NCI-H2196 (cell line): ENCODE measurements around the gene TLDC2.
"Not testable (repeated sequence)": the region's sequence is repeated elsewhere in the genome, so short reads cannot be mapped to it uniquely, and the experiment has no call there.

Source experiments
- DNase-seq: peaks from one replicate; lab custom pipeline; 2025; ENCODE audit not compliant: unreplicated experiment; lab: John Stamatoyannopoulos, UW

TLDC2 gene

DNA sequence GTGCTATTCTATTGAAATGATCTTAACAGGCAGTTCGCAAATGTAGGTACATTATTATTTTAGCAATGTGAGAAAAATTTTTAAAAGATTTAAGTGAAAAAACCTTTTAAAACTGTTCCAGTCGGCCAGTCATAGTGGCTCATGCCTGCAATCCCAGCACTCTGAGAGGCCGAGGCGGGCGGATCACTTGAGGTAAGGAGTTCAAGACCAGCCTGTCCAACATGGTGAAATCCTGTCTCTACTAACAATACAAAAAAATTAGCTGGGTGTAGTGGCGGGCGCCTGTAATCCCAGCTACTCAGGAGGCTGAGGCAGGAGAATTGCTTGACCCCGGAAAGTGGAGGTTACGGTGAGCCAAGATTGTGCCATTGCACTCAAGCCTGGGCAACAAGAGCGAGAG, 29.6 kb downstream of the TLDC2 start:
- DNase-seq, result not testable (repeated sequence)

DNA sequence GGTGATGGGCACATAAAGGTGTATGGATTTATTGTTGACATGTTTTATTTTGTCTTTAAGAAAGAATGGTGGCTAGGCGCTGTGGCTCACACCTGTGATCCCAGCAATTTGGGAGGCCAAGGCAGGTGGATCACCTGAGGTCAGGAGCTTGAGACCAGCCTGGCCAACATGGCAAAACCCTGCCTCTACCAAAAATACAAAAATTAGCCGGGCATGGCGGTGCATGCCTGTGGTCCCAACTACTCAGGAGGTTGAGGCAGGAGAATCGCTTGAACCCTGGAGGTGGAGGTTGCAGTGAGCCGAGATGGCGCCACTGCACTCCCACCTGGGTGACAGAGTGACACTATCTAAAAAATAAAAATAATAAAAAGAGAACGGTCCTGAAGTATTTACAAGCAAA, 30.1 kb downstream of the TLDC2 start:
- DNase-seq, result not testable (repeated sequence)

DNA sequence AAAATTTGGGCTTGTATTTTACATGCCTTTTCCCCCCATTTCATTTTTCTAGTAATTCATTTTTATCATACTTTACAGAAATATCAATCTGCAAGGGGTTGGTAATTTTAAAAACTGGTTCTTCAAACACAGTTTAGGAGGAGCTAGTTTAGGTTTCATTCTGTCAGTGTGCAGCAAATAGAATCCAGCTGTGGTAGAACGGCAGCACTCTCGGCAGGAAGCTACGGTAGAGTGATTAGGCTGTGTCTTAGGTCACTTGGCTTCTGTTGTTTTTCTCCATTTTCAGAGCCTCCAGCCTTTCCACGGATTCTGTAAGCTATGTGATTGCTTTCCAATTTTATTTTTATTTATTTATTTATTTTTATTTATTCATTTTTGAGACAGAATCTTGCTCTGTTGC, 32.7 kb downstream of the TLDC2 start:
- no peak for DNase-seq

DNA sequence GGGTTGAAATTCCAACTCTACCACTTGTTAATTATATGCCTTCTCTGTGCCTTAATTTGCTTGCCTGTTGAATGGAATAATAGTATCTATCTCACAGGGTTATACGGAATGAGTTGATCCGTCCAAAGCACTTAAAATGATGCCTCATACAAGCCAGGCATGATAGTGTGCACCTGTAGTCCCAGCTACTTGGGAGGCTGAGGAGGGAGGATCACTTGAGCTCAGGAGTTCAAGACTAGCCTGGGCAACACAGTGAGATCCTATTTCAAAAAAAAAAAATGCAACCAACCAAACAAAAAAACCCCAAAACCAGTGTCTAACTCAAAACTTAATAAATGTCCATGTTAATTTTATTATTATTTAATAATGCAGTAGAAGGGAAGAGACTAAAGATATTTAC, 40.3 kb downstream of the TLDC2 start:
- no peak for DNase-seq

DNA sequence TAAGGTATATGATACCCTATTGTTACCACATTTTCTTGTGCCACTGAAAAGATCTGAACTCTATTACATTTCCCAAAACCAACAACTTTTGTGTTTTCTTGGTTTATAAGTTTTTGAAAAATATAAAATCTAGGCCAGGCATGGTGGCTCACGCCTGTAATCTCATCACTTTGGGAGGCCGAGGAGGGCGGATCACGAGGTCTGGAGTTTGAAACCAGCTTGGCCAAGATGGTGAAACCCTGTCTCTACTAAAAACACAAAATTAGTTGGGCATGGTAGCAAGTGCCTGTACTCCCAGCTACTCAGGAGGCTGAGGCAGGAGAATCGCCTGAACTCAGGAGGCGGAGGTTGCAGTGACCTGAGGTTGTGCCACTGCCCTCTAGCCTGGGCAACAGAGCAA, 41.3 kb downstream of the TLDC2 start:
- DNase-seq, result no peak

DNA sequence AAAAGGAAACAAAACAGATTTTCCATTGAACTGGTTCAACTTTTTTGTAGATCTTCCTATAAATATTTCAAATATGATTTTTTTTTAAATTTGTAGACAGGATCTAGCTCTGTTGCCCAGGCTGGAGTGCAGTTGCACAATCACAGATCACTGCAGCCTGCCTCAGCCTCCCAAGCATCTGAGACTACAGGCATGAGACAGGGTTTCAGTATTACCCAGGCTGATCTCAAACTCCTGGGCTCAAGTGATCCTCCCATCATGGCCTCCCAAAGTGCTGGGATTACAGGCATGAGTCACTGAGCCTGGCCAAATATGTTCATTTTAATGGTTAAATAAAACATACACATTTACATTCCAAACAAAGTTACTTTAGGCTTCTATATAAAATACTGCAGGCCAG, 42.0 kb downstream of the TLDC2 start:
- no peak for DNase-seq

DNA sequence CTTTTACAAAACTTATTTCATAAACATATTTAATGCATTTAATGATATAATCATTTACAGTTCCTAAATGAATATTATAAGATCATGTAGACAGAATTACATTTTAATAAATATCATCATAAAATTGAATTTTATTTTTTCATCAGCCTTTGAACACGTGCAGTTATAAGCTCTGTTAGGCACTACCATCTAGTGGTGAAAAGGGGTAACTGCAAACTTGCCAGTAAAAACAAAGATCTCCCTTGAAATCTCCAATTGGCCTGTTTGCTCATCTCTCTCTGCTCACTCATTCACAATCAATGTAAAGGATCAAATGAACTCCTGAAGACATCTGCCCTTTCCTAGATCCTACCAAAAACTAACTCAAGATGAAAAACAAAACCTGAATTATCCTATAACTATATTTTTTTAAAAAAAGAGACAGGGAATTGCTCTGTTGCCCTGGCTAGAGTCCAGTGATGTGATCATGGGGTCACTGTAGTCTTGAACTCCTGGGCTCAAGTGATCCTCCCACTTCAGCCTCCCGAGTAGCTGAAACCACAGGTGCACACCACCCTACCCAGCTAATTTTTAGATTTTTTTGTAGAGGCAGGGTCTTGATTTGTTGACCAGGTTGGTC, 43.9 kb downstream of the TLDC2 start:
- DNase-seq, result peak; percentile 52

DNA sequence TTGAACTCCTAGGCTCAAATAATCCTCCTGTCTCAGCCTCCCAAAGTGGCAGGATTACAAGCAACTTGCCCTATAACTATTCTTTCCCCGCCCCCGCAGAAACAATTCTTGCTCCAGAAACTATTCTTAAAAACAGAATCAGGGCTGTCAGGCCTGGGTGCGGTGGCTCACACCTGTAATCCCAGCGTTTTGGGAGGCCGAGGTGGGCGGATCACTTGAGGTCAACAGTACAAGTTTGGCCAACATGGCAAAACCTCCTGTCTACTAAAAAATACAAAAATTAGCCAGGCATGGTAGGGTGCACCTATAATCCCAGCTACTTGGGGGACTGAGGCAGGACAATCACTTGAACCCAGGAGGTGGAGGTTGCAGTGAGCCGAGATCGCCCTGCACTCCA, 44.4 kb downstream of the TLDC2 start:
- no peak for DNase-seq

DNA sequence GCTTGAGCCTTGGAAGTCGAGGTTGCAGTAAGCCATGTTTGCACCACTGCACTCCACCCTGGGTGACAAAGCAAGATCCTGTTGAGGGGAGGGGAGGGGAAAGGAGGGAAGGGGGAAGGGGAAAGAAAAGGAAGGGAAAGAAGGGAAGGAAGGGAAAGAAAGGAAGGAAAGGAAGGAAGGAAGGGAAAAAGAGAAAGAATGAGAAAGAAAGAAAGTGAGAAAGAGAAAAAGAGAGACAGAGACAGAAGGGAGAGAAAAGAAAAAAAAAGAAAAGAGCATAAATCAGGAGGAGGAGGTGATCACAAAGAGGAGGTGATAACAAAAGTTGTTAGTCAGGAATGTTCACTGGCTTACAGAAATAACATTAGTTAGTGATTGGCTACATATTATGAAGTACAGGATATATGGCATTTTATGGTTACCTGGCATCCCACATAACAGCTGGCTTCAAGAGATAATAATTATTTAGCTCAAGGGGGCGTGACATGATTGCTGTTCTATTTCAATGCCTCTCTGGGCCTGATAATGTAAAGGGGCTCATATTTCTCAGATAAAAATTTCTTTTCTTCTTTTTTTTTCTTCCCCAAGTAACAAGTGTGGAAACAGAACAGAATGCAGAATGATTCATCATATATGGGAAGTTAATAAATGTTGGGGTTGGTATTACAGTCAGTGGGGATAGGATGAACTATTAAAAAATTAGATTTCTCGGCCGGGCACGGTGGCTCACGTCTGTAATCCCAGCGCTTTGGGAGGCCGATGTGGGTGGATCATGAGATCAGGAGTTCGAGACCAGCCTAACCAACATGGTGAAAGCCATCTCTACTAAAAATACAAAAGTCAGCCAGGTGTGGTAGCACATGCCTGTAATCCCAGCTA, 48.5 kb downstream of the TLDC2 start:
- DNase-seq, result no peak

DNA sequence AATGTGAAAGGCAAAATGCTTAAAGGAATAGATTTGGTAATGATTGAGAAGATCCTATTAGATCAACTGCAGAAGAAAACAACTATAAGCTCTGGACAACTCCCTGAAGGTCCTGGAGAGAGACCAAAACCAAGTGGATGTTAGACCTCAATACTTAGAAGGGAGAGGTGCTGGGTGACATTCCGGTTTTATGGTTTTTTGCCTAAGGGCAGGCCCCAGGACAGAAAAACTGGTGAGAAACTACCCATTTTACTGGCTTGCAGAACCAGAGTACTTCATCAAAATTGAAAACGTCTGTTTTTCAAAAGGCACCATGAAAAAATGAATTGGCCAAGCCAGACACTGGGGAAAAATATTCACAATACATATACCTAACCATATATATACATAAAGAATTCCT, 49.3 kb downstream of the TLDC2 start:
- no peak for DNase-seq

DNA sequence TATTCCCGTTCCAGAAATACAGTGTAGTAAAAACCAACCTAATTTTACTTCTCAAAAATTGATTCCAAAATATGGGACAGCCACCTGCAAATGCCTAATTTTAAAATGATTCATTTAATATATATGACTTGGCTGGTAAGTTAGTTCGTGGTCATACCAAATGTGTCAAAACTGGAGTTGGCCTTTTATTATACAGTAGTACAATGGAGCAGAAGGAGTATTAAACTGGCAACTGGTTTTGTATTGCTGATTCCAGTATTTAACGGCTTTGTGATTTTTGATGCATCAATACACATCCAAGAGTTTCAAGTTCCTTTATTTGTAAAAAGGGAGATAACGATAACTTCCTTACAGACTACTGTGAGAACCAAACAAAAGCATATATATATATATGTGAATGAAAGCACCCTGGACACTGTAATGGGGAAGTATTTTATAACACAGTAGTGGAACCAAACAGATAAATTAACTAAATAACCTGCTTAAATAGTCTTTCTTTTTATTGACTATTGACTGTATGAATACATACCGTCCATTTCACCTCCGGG, 50.8 kb downstream of the TLDC2 start:
- no peak for DNase-seq

DNA sequence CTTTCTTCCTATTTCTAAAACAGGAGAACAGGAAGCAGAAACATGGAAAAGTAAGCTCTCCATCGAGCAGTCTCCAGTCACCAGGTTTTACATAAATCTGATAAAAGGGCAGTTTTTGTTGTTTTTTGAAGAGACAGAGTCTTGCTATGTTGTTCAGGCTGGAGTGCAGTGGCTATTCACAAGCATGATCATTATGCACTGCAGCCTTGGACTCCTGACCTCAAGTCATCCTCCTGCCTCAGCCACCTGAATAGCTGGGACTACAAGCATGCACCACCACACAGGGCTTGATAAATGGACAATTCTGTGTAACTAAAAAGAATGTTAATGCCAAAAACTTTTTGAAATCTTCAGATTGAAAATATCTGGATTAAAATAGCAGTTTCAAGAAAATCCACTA, 51.8 kb downstream of the TLDC2 start:
- DNase-seq, result no peak

DNA sequence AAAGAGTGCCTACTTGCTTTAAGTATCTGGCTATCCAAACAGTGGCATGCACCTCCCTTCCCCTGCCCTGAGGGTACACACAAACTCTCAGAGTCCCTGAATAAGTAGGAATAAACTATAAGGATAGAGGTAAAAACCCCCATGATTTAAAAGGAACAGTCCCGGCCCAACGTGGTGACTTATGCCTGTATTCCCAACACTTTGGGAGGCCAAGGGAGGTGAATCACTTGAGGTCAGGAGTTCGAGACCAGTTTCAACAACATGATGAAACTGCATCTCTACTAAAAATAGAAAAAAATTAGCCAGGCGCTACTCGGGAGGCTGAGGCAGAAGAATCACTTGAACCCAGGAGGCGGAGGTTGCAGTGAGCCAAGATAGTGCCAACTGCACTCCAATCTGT, 53.4 kb downstream of the TLDC2 start:
- DNase-seq, result no peak

DNA sequence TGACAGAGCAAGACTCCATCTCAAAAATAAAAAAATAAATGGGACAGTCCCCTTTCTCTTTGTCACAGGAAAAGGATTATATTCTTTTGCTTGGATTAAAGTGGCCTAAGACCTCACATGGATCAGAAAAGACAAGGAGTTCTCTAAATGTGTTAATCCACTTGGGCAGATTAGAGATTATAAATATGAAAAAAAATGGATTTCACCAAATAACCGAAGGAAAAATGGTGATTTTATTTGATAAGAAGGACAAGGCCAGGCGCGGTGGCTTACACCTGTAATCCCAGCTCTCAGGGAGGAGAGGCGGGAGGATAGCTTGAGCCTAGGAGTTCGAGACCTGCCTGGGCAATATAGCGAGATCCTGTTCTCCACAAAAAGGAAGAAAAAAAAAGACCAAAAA, 53.8 kb downstream of the TLDC2 start:
- no peak for DNase-seq

DNA sequence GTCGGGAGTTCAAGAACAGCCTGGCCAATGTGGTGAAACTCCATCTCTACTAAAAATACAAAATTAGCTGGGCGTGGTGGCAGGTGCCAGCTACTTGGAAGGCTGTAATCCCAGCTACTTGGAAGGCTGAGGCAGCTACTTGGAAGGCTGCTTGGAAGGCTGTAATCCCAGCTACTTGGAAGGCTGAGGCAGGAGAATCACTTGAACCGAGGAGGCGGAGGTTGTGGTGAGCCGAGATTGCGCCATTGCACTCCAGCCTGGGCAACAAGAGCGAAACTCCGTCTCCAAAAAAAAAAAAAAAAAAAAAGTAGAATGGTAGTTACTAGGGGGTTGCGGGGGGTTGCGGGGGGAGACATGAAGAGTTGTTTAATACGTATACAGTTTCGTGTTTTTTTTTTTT, 56.1 kb downstream of the TLDC2 start:
- not testable (repeated sequence) for DNase-seq

DNA sequence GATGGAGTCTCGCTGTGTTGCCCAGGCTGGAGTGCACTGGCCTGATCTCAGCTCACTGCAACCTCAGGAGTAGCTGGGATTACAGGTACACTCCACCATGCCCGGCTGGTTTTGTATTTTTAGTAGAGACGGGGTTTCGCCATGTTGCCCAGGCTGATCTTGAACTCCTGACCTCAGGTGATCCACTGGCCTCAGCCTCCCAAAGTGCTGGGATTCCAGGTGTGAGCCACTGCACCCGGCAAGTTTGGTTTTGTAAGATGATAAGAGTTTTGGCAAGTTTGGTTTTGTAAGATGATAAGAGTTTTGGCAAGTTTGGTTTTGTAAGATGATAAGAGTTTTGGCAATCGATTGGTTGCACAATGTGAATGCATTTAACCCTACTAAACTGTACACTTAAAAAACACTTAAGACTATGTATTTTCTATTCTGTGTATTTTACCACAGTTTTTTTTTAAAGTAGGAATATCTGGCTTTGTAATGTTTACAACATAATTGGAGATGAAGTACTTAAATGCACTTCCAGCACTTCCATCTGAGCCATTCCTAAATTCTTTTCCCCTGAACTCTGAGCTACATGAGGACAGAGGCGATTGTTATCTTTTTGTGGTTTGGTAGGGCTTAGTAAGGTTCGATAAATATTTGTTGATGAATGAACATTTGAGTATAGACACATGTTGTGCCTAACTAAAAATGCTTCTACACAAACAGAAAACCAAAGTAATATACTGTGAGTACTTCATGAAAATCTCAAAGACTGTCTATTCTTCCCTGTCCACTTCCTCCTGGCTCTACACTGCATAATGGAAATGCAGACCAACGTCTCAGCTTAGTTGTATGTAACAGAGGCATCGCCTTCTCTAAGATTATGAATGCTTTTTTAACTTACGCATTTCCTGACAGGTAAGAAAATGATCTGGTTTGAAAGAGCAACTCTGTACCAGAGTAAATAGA, 56.8 kb downstream of the TLDC2 start:
- no peak for DNase-seq

DNA sequence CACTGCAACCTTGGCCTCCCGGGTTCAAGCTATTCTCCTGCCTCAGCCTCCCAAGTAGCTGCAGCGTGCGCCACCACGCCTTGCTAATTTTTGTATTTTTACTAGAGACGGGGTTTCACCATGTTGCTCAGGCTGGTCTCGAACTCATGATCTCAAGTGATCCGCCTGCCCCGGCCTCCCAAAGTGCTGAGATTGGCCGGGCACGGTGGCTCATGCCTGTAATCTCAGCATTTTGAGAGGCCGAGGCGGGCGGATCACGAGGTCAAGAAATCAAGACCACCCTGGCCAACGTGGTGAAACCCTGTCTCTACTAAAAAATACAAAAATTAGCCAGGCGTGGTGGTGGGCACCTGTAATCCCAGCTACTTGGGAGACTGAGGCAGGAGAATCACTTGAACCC, 57.6 kb downstream of the TLDC2 start:
- DNase-seq, result not testable (repeated sequence)

DNA sequence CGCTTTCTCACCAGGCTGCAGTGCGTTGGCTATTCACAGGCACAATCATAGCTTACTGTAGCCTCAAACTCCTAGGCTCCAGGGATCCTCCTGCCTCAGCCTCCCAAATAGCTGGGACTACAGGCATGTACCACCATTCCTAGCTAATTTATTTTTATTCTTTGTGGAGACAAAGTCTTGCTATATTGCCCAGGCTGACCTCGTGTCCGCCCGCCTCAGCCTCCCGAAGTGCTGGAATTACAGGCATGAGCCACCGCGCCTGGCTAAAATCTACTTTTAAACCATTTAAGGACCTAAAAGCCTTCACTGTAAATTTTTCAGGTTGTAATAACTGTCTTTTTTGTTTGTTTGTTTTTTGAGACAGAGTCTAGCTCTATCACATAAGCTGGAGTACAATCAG, 60.4 kb downstream of the TLDC2 start:
- DNase-seq, result no peak

DNA sequence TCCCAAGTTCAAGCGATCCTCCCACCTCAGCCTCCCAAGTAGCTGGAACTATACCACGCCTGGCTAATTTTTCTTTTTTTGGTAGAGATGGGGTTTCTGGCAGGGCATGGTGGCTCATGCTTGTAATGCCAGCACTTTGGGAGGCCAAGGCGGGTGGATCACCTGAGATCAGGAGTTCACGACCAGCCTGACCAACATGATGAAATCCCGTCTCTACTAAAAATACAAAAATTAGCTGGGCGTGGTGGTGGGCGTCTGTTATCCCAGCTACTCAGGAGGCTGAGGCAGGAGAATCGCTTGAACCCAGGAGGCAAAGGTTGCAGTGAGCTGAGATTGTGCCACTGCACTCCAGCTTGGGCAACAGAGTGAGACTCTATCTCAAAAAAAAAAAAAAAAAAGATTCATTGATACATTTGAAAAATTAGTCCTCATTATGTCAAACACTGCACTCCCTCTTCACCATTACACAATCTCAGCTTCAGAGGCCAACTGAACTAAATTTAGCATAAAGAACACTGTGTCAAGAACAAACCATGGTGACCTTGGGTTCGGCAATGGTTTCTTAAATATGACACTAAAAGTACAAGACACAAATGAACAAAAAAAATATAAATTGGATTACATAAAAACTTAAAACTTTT, 60.9 kb downstream of the TLDC2 start:
- DNase-seq, result not testable (repeated sequence)

DNA sequence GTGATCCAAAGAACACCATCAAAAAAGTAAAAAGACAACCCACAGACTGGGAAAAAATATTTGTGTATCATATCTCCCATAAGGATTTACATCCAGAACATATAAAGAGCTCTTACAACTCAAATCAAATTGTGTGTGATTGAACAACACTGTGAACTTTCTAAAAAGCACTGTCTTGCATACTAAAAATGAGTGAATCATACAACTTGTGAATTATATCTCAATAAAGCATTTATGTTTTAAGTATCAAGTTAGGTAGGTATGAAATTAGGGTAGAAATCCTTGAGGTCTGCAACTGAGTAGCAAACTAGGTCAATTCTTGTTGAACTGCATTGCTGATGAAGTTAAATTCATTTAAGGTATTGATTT, 61.4 kb downstream of the TLDC2 start:
- DNase-seq, result no peak

DNA sequence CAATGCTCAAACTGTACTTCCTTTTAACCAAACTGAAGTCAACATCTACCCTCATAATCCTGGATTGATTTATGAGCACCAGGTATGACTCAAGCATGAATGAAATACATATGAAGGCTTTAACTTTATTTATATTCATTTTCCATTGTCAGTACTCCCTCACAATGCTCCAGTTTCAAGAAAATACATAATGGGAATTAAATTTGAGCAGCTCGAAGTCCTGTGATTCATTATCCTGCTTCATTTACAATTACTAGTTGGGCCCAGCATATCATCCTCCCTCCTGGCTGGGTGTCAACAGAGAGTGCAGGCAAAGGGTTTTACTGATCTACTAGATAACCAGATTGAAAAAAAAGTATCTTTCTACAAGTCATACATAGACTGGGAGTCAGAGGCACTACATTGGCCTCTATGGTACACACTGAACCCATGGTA, 65.5 kb downstream of the TLDC2 start:
- no peak for DNase-seq
